Measurements from ENCODE around the gene CD99. TPM values are rescaled to one million over a fixed set of nuclear protein-coding genes. Genes with fewer than 3 reads are reported as not detected.
A peak's percentile ranks its signal among the peaks of the same experiment; 100 is the strongest.

Gene CD99
- total and polyA plus RNA-seq, 2 experiments from 2014 or later, result 467 to 474 TPM

DNA sequence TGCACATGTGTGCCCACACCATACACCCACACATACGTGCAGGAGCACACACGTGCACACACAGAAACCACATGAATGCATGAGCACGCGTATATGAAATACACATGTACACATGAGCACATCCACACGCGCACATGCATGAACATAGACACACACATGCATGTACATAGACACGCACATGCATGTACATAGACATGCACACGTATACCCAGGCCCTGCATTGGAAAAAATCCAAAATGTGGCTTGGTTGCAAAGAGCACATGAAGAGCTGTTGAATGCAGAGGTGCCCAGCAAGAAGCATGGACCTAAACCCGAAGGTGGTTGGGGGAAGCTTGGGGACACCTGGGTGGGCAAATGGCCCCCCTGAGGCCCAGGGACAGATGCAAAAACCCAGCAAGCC is 18.5 kb downstream of the CD99 start:
- H3K27me3 ChIP-seq, result no peaks in the 10 kb centered on the region
- peaks cover 2% of the 10 kb centered on the region for H3K36me3 ChIP-seq
- H3K27ac ChIP-seq, result peak overlapping the region; percentile 76
- TF ChIP-seq, protein P1, sequence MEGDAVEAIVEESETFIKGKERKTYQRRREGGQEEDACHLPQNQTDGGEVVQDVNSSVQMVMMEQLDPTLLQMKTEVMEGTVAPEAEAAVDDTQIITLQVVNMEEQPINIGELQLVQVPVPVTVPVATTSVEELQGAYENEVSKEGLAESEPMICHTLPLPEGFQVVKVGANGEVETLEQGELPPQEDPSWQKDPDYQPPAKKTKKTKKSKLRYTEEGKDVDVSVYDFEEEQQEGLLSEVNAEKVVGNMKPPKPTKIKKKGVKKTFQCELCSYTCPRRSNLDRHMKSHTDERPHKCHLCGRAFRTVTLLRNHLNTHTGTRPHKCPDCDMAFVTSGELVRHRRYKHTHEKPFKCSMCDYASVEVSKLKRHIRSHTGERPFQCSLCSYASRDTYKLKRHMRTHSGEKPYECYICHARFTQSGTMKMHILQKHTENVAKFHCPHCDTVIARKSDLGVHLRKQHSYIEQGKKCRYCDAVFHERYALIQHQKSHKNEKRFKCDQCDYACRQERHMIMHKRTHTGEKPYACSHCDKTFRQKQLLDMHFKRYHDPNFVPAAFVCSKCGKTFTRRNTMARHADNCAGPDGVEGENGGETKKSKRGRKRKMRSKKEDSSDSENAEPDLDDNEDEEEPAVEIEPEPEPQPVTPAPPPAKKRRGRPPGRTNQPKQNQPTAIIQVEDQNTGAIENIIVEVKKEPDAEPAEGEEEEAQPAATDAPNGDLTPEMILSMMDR (IDR thresholded peaks at IDR 0.05; ENCODE audit: low read depth, low read length), result no peak
- DNase-seq (ENCODE audit: low read depth in 1 of 2, low spot score in 1 of 2), result no peak
- no peaks in the 10 kb centered on the region for H3K9me3 ChIP-seq (ENCODE audit: low read depth)
- no peak overlapping the region for H3K4me3 ChIP-seq
- H3K4me1 ChIP-seq (ENCODE audit: low read depth), result peaks cover 30% of the 10 kb centered on the region

DNA sequence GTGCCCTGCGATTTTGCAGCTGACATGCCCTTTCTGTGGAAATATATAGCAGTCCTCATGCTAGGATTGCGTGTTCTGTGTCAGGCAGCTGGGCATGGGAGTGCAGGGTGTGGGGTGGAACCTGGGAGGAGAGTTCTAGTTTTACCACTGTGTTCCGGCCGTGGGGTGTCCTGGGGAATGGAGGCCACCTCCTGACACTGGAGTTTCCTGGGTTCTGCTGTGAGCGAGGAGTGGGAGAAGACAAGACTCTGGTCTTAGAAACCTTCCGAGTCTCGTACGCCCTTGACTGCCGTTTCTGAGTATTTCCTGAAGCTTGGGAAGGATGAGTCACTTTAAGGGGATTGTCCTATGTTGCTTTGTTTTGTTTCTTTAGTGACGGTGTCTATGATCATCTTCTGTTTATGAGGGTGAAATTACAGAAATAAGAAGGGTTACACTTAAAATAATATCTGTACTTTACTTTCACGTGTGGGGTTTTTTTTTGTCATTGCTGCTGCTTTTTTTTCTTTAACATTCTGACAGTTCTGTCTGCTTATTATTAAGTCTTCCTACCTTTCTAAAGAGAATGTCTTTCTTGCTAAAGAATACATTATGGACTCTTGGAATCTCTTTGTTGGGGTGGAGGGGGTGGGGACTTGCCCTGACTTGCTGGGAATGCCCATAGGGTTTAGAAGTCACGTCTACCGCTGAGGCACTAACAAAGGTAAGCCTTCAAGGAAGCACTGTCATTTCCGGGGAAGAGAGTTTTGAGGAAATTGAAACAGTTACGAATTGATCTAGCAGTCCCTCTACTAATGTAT is 19.1 kb downstream of the CD99 start:
- Histone ChIP-seq H3K9me3 (ENCODE audit: low read depth) (no peaks in the 10 kb centered on the region), H3K27ac (peak overlapping the region; percentile 76), H3K4me3 (no peak overlapping the region), H3K27me3 (no peaks in the 10 kb centered on the region), H3K4me1 (ENCODE audit: low read depth) (peaks cover 25% of the 10 kb centered on the region), H3K36me3 (peaks cover 4% of the 10 kb centered on the region)
- TF ChIP-seq, protein P1 (IDR thresholded peaks at IDR 0.05; ENCODE audit: low read depth, low read length), result no peak
- peak in 1 of 2 donors; percentile 76 for DNase-seq (ENCODE audit: low read depth in 1 of 2, low spot score in 1 of 2)

DNA sequence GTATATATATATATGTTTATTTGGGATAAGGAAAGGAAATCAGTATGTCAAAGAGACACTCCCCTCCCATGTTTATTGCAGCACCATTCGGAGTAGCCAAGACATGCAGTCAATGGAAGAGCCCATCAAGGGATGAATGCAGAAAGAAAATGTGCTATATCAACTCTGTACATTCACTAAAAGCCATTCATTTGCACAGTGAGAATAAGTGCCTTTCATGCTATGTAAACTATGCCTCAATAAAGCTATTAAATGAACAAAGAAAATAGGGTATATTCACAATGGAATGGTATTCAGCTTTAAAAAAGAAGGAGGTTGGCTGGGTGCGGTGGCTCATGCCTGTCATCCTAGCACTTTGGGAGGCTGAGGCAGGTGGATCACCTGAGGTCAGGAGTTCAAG is 20.3 kb downstream of the CD99 start:
- no peaks in the 10 kb centered on the region for H3K27me3 ChIP-seq
- TF ChIP-seq, protein P1 (IDR thresholded peaks at IDR 0.05; ENCODE audit: low read depth, low read length), result no peak
- no peak overlapping the region for H3K27ac ChIP-seq
- H3K9me3 ChIP-seq (ENCODE audit: low read depth), result no peaks in the 10 kb centered on the region
- peaks cover 4% of the 10 kb centered on the region for H3K36me3 ChIP-seq
- no peak overlapping the region for H3K4me3 ChIP-seq
- DNase-seq (ENCODE audit: low read depth in 1 of 2, low spot score in 1 of 2), result no peak
- H3K4me1 ChIP-seq (ENCODE audit: low read depth), result peaks cover 21% of the 10 kb centered on the region

DNA sequence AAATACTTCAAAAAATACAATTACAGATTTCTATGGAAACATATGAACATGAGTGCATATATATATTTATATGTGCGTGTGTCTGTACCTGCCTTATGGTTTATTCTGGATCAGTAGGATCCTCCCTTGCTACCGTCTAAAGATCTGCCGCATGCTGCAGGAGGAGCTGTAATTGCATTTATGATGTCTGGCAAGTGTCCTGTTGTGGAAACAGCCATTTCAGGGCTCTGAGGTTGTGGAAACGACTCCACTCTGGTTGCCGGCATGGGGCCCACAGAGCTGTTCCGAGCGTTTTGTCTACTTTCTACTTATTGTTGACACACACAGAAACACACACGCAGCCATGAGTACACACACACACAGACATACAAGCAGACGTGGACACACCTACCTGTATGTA is 21.3 kb downstream of the CD99 start:
- Histone ChIP-seq H3K4me3 (no peak overlapping the region), H3K36me3 (peaks cover 4% of the 10 kb centered on the region), H3K9me3 (ENCODE audit: low read depth) (no peaks in the 10 kb centered on the region), H3K4me1 (ENCODE audit: low read depth) (peaks cover 20% of the 10 kb centered on the region), H3K27ac (no peak overlapping the region), H3K27me3 (no peaks in the 10 kb centered on the region)
- TF ChIP-seq, protein P1 (IDR thresholded peaks at IDR 0.05; ENCODE audit: low read depth, low read length), result no peak
- no peak for DNase-seq (ENCODE audit: low read depth in 1 of 2, low spot score in 1 of 2)

DNA sequence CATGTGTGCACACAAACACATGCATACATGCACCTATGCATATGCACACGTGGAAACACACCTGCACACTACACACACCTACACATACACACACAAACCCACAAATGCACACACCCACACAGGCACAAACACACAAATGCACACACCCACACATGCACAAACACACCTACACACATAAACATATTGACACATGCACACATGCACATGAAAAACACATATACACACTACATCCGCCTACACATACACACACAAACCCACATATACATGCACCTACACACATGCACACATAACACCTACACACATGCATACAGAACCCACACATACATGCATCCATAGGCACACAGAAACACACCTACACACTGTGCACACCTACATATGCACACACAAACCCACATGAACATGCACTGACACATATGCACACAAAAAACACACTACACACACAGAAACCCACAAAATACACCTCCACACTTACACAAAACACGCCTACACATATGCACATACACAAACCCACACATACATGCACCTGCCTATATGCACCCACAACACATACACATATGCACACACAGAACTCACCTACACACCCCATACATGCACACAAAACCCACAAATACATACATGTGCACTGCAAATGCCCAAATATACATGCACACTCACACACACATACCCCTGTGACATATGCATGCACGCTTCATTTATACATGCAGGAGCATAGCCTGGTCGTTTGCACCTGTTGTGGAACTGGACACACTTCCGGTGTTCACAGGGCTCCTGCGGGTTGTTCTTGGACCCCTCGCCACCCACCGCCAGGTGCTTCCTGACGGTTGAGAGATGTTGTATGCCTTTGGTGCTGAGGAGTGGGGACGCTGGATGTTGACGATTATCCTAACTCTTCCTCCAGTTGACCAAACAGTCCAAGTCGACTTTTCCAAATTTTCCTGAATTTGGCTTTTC is 22.1 kb downstream of the CD99 start:
- Histone ChIP-seq H3K9me3 (ENCODE audit: low read depth) (no peaks in the 10 kb centered on the region), H3K27me3 (no peaks in the 10 kb centered on the region), H3K4me1 (ENCODE audit: low read depth) (peaks cover 15% of the 10 kb centered on the region), H3K27ac (no peak overlapping the region), H3K36me3 (peaks cover 4% of the 10 kb centered on the region), H3K4me3 (no peak overlapping the region)
- DNase-seq (ENCODE audit: low read depth in 1 of 2, low spot score in 1 of 2), result no peak
- TF ChIP-seq, protein P1 (IDR thresholded peaks at IDR 0.05; ENCODE audit: low read depth, low read length), result no peak

Measured in cardiac muscle cell (in vitro differentiated cells and primary cell).